GM10266 (cell line): ENCODE data around the gene CHRNE.

Experiments
- DNase-seq: peaks from one replicate; pipeline ENCODE4 v3.0.0; 2012; ENCODE audit errors: extremely low spot score
- CTCF ChIP-seq: IDR thresholded peaks from 2 replicates; pipeline ENCODE4 v1.5.1; 2012; ENCODE audit warnings: mild to moderate bottlenecking, low read depth; ENCODE audit not compliant: control insufficient read depth, insufficient read depth; ENCODE audit errors: missing control alignments

The CHRNE gene

GRCh38 chr17:4944554-4945175 is 41.8 kb upstream of the CHRNE start:
- no peak for DNase-seq
- TF ChIP-seq CTCF: no peak

GRCh38 chr17:4944163-4944553 is 41.3 kb upstream of the CHRNE start:
- TF ChIP-seq CTCF: no peak
- no peak for DNase-seq

GRCh38 chr17:4942760-4943508 is 40.0 kb upstream of the CHRNE start:
- DNase-seq: no peak
- TF ChIP-seq CTCF: no peak

GRCh38 chr17:4941319-4941610 is 38.4 kb upstream of the CHRNE start:
- no peak for TF ChIP-seq CTCF
- no peak for DNase-seq

- DNase-seq: no peak
- no peak for TF ChIP-seq CTCF
These were observed 37.8 kb upstream of the CHRNE start for GRCh38 chr17:4940555-4941318.

- no peak for TF ChIP-seq CTCF
- peak; percentile 98 for DNase-seq
These were observed 37.1 kb upstream of the CHRNE start, which contains the start of the genes RNF167 and SLC25A11 for GRCh38 chr17:4939796-4940554. TSS of gene RNF167 (plus strand) at chr17:4940268. CDS start at chr17:4940910, 642 bp downstream. TSS of gene SLC25A11 (minus strand) at chr17:4940046. CDS start at chr17:4939910, 136 bp downstream.

GRCh38 chr17:4939546-4939795 is 36.6 kb upstream of the CHRNE start:
- no peak for TF ChIP-seq CTCF
- no peak for DNase-seq
